DND-41 (cell line): Measurements from ENCODE around the gene DENND5B.

Experiments used
- ATAC-seq: fragments of 200-7000 bp; cut with Tn5 transposase; 3 replicates; pipeline ENCODE4 v1.9.1; 2021; ENCODE audit warnings: low read depth; ENCODE audit not compliant: insufficient read depth
- DNase-seq: peaks from one replicate; pipeline ENCODE4 v3.0.0-alpha.2; 2020
- H2AFZ ChIP-seq: 2 replicates; pipeline ENCODE4 v1.6.0; 2012; ENCODE audit warnings: low read depth, low read length
- H3K27ac ChIP-seq: 2 replicates; pipeline ENCODE4 v1.5.1; 2012; ENCODE audit warnings: low read length, inconsistent platforms
- H3K27me3 ChIP-seq: fragments of 200-600 bp; sonication (generic); 2 replicates; pipeline ENCODE4 v1.6.0; 2012; ENCODE audit warnings: low read length, mild to moderate bottlenecking, inconsistent platforms; ENCODE audit not compliant: insufficient read depth, poor library complexity
- H3K36me3 ChIP-seq: 2 replicates; pipeline ENCODE4 v1.5.1; 2012; ENCODE audit warnings: low read length, inconsistent platforms; ENCODE audit not compliant: insufficient read depth
- H3K4me1 ChIP-seq: 2 replicates; pipeline ENCODE4 v1.5.1; 2012; ENCODE audit warnings: mild to moderate bottlenecking, low read length; ENCODE audit not compliant: insufficient read depth
- H3K4me2 ChIP-seq: 2 replicates; pipeline ENCODE4 v1.6.0; 2012; ENCODE audit warnings: mild to moderate bottlenecking, moderate library complexity, low read length, inconsistent platforms; ENCODE audit not compliant: insufficient read depth
- H3K4me3 ChIP-seq, 2 experiments: fragments of 200-600 bp in 1 of 2; shearing (Covaris generic) in 1 of 2; 2 replicates each; pipeline ENCODE4 v1.5.1; 2012 to 2016; ENCODE audit warnings: inconsistent platforms in 2 of 2, low read length in 2 of 2, mild to moderate bottlenecking in 2 of 2, low read depth in 1 of 2, moderate library complexity in 1 of 2
- H3K79me2 ChIP-seq: 2 replicates; pipeline ENCODE4 v1.6.0; 2012; ENCODE audit warnings: low read length, inconsistent platforms; ENCODE audit not compliant: insufficient read depth
- H3K9ac ChIP-seq: 2 replicates; pipeline ENCODE4 v1.6.0; 2012; ENCODE audit warnings: low read depth, mild to moderate bottlenecking, inconsistent platforms, low read length, moderate library complexity
- H3K9me3 ChIP-seq: 2 replicates; pipeline ENCODE4 v1.5.1; 2012; ENCODE audit warnings: low read length, moderate library complexity, mild to moderate bottlenecking, inconsistent platforms; ENCODE audit not compliant: insufficient read depth, severe bottlenecking
- H4K20me1 ChIP-seq: 2 replicates; pipeline ENCODE4 v1.6.0; 2012; ENCODE audit warnings: low read length; ENCODE audit not compliant: insufficient read depth
- CTCF ChIP-seq: IDR thresholded peaks from 2 replicates; pipeline ENCODE4 v1.5.1; 2012; ENCODE audit warnings: borderline replicate concordance, low read length, moderate library complexity, mild to moderate bottlenecking; ENCODE audit not compliant: poor library complexity, severe bottlenecking; ENCODE audit errors: extremely low read depth
- EZH2 ChIP-seq: IDR thresholded peaks from 3 replicates; pipeline ENCODE4 v1.6.1; 2012; ENCODE audit warnings: borderline replicate concordance, low read depth, mild to moderate bottlenecking, moderate library complexity, low read length, inconsistent platforms; ENCODE audit not compliant: severe bottlenecking

DENND5B gene

GRCh38 chr12:31471823-31472222 is 119.1 kb downstream of the DENND5B start:
- no peak for TF ChIP-seq EZH2
- TF ChIP-seq CTCF, result no peak
- H2AFZ ChIP-seq, result no peak overlapping the region
- ATAC-seq (peak; percentile 93), DNase-seq (peak; percentile 67)
- H3K36me3 ChIP-seq, result no peaks in the 10 kb centered on the region
- no peaks in the 10 kb centered on the region for H3K79me2 ChIP-seq
- peaks cover 24% of the 10 kb centered on the region for H3K4me1 ChIP-seq
- H4K20me1 ChIP-seq, result no peaks in the 10 kb centered on the region
- H3K4me3 ChIP-seq, result no peak overlapping the region
- H3K9me3 ChIP-seq, result no peaks in the 10 kb centered on the region
- no peak overlapping the region for H3K9ac ChIP-seq
- H3K27me3 ChIP-seq, result no peaks in the 10 kb centered on the region
- H3K4me2 ChIP-seq, result peak overlapping the region; percentile 26
- H3K27ac ChIP-seq, result peak overlapping the region; percentile 4; the same call in 1 of the 2 replicates

DNA sequence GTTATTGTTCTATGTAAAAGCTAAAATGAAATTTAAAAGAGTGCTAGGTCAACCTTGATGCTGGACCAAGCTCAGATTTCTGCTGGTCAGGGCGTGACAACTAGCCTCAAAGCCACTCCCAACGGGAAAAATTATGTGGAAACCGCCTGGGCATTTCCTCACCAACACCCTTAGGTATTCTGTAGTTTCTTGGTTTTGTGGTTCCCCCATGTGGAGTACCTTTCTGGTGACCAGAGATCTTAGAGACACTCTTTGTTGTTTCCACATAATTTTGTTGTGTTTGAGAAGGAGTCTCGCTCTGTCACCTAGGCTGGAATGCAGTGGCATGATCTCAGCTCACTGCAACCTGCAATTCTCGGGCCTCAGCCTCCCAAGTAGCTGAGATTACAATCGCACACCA is 119.9 kb downstream of the DENND5B start:
- H3K79me2 ChIP-seq, result no peaks in the 10 kb centered on the region
- H4K20me1 ChIP-seq, result no peaks in the 10 kb centered on the region
- no peak overlapping the region for H3K4me3 ChIP-seq
- H3K9me3 ChIP-seq, result no peaks in the 10 kb centered on the region
- H3K27me3 ChIP-seq, result no peaks in the 10 kb centered on the region
- no peak for ATAC-seq
- no peaks in the 10 kb centered on the region for H3K36me3 ChIP-seq
- peaks cover 24% of the 10 kb centered on the region for H3K4me1 ChIP-seq
- H3K4me2 ChIP-seq, result no peak overlapping the region
- H3K9ac ChIP-seq, result no peak overlapping the region
- H3K27ac ChIP-seq, result no peak overlapping the region
- TF ChIP-seq CTCF (no peak), EZH2 (no peak)
- H2AFZ ChIP-seq, result no peak overlapping the region
- no peak for DNase-seq

DNA sequence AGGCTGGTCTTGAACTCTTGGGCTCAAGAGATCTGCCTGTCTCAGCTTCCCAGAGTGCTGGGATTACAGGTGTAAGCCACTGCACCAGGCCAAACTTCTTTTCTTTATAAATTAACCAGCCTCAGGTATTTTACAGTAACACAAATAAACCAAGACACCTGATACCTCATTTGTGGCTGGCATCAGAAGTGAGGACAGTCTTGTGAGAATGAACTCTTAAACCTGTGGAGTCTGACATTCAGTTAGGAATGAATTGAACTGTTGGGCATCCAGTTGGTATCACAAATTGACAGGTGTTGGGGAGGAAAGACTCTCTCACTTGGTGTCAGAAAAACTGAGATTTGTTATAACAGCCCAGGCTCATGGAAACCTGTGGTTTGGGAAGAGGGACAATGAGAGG is 120.5 kb downstream of the DENND5B start:
- Histone ChIP-seq H3K9ac (no peak overlapping the region), H3K9me3 (no peaks in the 10 kb centered on the region), H3K4me3 (no peak overlapping the region), H3K27ac (no peak overlapping the region), H2AFZ (no peak overlapping the region), H3K4me2 (no peak overlapping the region), H3K4me1 (peaks cover 24% of the 10 kb centered on the region), H3K36me3 (no peaks in the 10 kb centered on the region), H3K79me2 (no peaks in the 10 kb centered on the region), H3K27me3 (no peaks in the 10 kb centered on the region), H4K20me1 (no peaks in the 10 kb centered on the region)
- TF ChIP-seq EZH2, result no peak
- TF ChIP-seq CTCF, result no peak
- ATAC-seq (no peak), DNase-seq (no peak)

- H3K36me3 ChIP-seq, result no peaks in the 10 kb centered on the region
- no peaks in the 10 kb centered on the region for H3K27me3 ChIP-seq
- no peak overlapping the region for H3K4me2 ChIP-seq
- TF ChIP-seq CTCF (no peak), EZH2 (no peak)
- H2AFZ ChIP-seq, result no peak overlapping the region
- ATAC-seq, result no peak
- no peak overlapping the region for H3K27ac ChIP-seq
- no peaks in the 10 kb centered on the region for H3K9me3 ChIP-seq
- H4K20me1 ChIP-seq, result no peaks in the 10 kb centered on the region
- no peak overlapping the region for H3K4me3 ChIP-seq
- no peak for DNase-seq
- H3K4me1 ChIP-seq, result peaks cover 11% of the 10 kb centered on the region
- no peaks in the 10 kb centered on the region for H3K79me2 ChIP-seq
- no peak overlapping the region for H3K9ac ChIP-seq
Measured at GRCh38 chr12:31466768-31467167, 124.2 kb downstream of the DENND5B start.
